Activated CD8-positive, alpha-beta T cell treated with anti-CD3 and anti-CD28 coated beads, Interleukin-2, amount 10 ng/mL, durations not matched to agents 7 days and 5 days (primary cell): ENCODE data around the gene FNIP1. TPM values are rescaled to one million over a fixed set of nuclear protein-coding genes. Genes with fewer than 3 reads are reported as not detected.
A peak's percentile ranks its signal among the peaks of the same experiment; 100 is the strongest.
"Not testable (repeated sequence)": the region's sequence is repeated elsewhere in the genome, so short reads cannot be mapped to it uniquely, and the experiment has no call there.

Experiments used
- ATAC-seq: fragments of 150-1000 bp; cut with Tn5 transposase; one replicate; pipeline ENCODE4 v1.10.0; 2021; ENCODE audit warnings: moderate library complexity
- CTCF ChIA-PET: fragments of 350-600 bp; sonication (Branson Sonifier 250); formaldehyde crosslinking; loops from one replicate; lab custom pipeline; 2021; ENCODE audit warnings: antibody characterized with exemption; lab: Charles Lee
- POLR2A ChIA-PET: fragments of 350-600 bp; sonication (Branson Sonifier 250); formaldehyde crosslinking; loops from one replicate; lab custom pipeline; 2021; ENCODE audit warnings: antibody characterized with exemption; lab: Charles Lee
- DNase-seq: peaks from one replicate; pipeline ENCODE4 v3.0.0-alpha.2; 2020
- H3K27ac Mint-ChIP-seq: one replicate; pipeline ENCODE4 v1.8.0; 2021; ENCODE audit warnings: mild to moderate bottlenecking, mixed read lengths
- H3K27me3 Mint-ChIP-seq: one replicate; pipeline ENCODE4 v1.8.0; 2021; ENCODE audit warnings: low read depth, mixed read lengths
- H3K36me3 Mint-ChIP-seq: one replicate; pipeline ENCODE4 v1.8.0; 2021; ENCODE audit warnings: low read depth, mixed read lengths
- H3K4me1 Mint-ChIP-seq: one replicate; pipeline ENCODE4 v1.8.0; 2021; ENCODE audit warnings: low read depth, mixed read lengths
- H3K4me3 Mint-ChIP-seq: one replicate; pipeline ENCODE4 v1.8.0; 2021; ENCODE audit warnings: mild to moderate bottlenecking, mixed read lengths
- H3K9me3 Mint-ChIP-seq: one replicate; pipeline ENCODE4 v1.8.0; 2022; ENCODE audit warnings: mixed read lengths; ENCODE audit not compliant: insufficient read depth
- total RNA-seq, 2 experiments: library from RNA; stranded (reverse); gene quantifications; one replicate each; pipeline ENCODE4 v1.2.3, GENCODE V29; 2021

Gene FNIP1
- total RNA-seq, 2 experiments from 2014 or later: 25.5 to 26.7 TPM

GRCh38 chr5:131634666-131634995, 162.2 kb downstream of the FNIP1 start:
- Mint-ChIP-seq H3K27me3 (no peaks in the 10 kb centered on the region), H3K4me1 (peaks cover 28% of the 10 kb centered on the region), H3K36me3 (peaks cover 11% of the 10 kb centered on the region), H3K27ac (peak overlapping the region; percentile 98), H3K4me3 (peak overlapping the region; percentile 87), H3K9me3 (no peaks in the 10 kb centered on the region)
- CTCF ChIA-PET: interaction anchor here (1.5 to 6.7 kb wide), 2 partner anchors 46 to 373 kb away, joined by 4 to 46 read pairs; no protein-coding TSS in a partner anchor
- peak; percentile 79 for DNase-seq
- POLR2A ChIA-PET: no interaction called here
- peak; percentile 43 for ATAC-seq

GRCh38 chr5:131634238-131634637, 162.6 kb downstream of the FNIP1 start:
- peak overlapping the region; percentile 98 for H3K27ac Mint-ChIP-seq
- H3K4me3 Mint-ChIP-seq: peak overlapping the region; percentile 87
- DNase-seq (no peak), ATAC-seq (no peak)
- CTCF ChIA-PET: interaction anchor here (1.5 to 6.7 kb wide), 2 partner anchors 46 to 373 kb away, joined by 4 to 46 read pairs; no protein-coding TSS in a partner anchor
- H3K27me3 Mint-ChIP-seq: no peaks in the 10 kb centered on the region
- POLR2A ChIA-PET: no interaction called here
- peaks cover 28% of the 10 kb centered on the region for H3K4me1 Mint-ChIP-seq
- peaks cover 11% of the 10 kb centered on the region for H3K36me3 Mint-ChIP-seq
- no peaks in the 10 kb centered on the region for H3K9me3 Mint-ChIP-seq

- ChIA-PET POLR2A (no interaction called here), CTCF (interaction anchor here (1.5 to 6.7 kb wide), 2 partner anchors 45 to 374 kb away, joined by 4 to 46 read pairs; no protein-coding TSS in a partner anchor)
- ATAC-seq (no peak), DNase-seq (no peak)
- Mint-ChIP-seq H3K36me3 (peaks cover 15% of the 10 kb centered on the region), H3K4me1 (peaks cover 30% of the 10 kb centered on the region), H3K4me3 (peak overlapping the region; percentile 87), H3K27ac (peak overlapping the region; percentile 98), H3K27me3 (no peaks in the 10 kb centered on the region), H3K9me3 (no peaks in the 10 kb centered on the region)
These were observed 163.0 kb downstream of the FNIP1 start for GRCh38 chr5:131633830-131634229.

- peaks cover 36% of the 10 kb centered on the region for H3K4me1 Mint-ChIP-seq
- H3K4me3 Mint-ChIP-seq: no peak overlapping the region
- ChIA-PET POLR2A (no interaction called here), CTCF (interaction anchor here (6.7 kb wide), 1 partner anchor 42 kb away, joined by 46 read pairs; no protein-coding TSS in a partner anchor)
- no peak overlapping the region for H3K27ac Mint-ChIP-seq
- no peaks in the 10 kb centered on the region for H3K27me3 Mint-ChIP-seq
- ATAC-seq (no peak), DNase-seq (no peak)
- H3K36me3 Mint-ChIP-seq: peaks cover 28% of the 10 kb centered on the region
- no peaks in the 10 kb centered on the region for H3K9me3 Mint-ChIP-seq
These were observed 165.9 kb downstream of the FNIP1 start for GRCh38 chr5:131630963-131631350.

GRCh38 chr5:131630208-131630962, 166.4 kb downstream of the FNIP1 start:
- POLR2A ChIA-PET: interaction anchor here (0.6 kb wide), 1 partner anchor 1086 kb away, joined by 3 read pairs; no protein-coding TSS in a partner anchor
- ATAC-seq (no peak), DNase-seq (no peak)
- CTCF ChIA-PET: interaction anchor here (0.9 to 6.7 kb wide), 2 partner anchors 12 to 42 kb away, joined by 4 to 46 read pairs; no protein-coding TSS in a partner anchor
- no peak overlapping the region for H3K27ac Mint-ChIP-seq
- no peak overlapping the region for H3K4me3 Mint-ChIP-seq
- no peaks in the 10 kb centered on the region for H3K27me3 Mint-ChIP-seq
- H3K4me1 Mint-ChIP-seq: peaks cover 37% of the 10 kb centered on the region
- H3K36me3 Mint-ChIP-seq: peaks cover 31% of the 10 kb centered on the region
- H3K9me3 Mint-ChIP-seq: no peaks in the 10 kb centered on the region

GRCh38 chr5:131628990-131629389, 167.8 kb downstream of the FNIP1 start:
- peaks cover 32% of the 10 kb centered on the region for H3K36me3 Mint-ChIP-seq
- no peak overlapping the region for H3K27ac Mint-ChIP-seq
- no peaks in the 10 kb centered on the region for H3K27me3 Mint-ChIP-seq
- DNase-seq (no peak), ATAC-seq (no peak)
- ChIA-PET POLR2A (no interaction called here), CTCF (interaction anchor here (1.0 to 6.7 kb wide), 4 partner anchors 11 to 434 kb away, joined by 4 to 46 read pairs (median 5); no protein-coding TSS in a partner anchor)
- peaks cover 35% of the 10 kb centered on the region for H3K4me1 Mint-ChIP-seq
- no peaks in the 10 kb centered on the region for H3K9me3 Mint-ChIP-seq
- H3K4me3 Mint-ChIP-seq: no peak overlapping the region

- peaks cover 38% of the 10 kb centered on the region for H3K36me3 Mint-ChIP-seq
- no peak overlapping the region for H3K27ac Mint-ChIP-seq
- ATAC-seq (no peak), DNase-seq (no peak)
- CTCF ChIA-PET: interaction anchor here (1.3 to 1.5 kb wide), 2 partner anchors 22 to 381 kb away, joined by 4 to 6 read pairs; no protein-coding TSS in a partner anchor
- H3K27me3 Mint-ChIP-seq: no peaks in the 10 kb centered on the region
- H3K9me3 Mint-ChIP-seq: no peaks in the 10 kb centered on the region
- H3K4me3 Mint-ChIP-seq: no peak overlapping the region
- peaks cover 33% of the 10 kb centered on the region for H3K4me1 Mint-ChIP-seq
- POLR2A ChIA-PET: interaction anchor here (1.6 kb wide), 1 partner anchor 8 kb away, joined by 3 read pairs; no protein-coding TSS in a partner anchor
These were observed 169.5 kb downstream of the FNIP1 start for GRCh38 chr5:131627207-131627865.

GRCh38 chr5:131622633-131623032, 174.2 kb downstream of the FNIP1 start:
- Mint-ChIP-seq H3K9me3 (no peaks in the 10 kb centered on the region), H3K27me3 (no peaks in the 10 kb centered on the region), H3K27ac (no peak overlapping the region), H3K36me3 (peaks cover 36% of the 10 kb centered on the region), H3K4me3 (no peak overlapping the region), H3K4me1 (peaks cover 24% of the 10 kb centered on the region)
- DNase-seq (no peak), ATAC-seq (no peak)
- CTCF ChIA-PET: interaction anchor here (0.7 kb wide), 1 partner anchor 9 kb away, joined by 4 read pairs; no protein-coding TSS in a partner anchor
- POLR2A ChIA-PET: no interaction called here

GRCh38 chr5:131621164-131621563, 175.7 kb downstream of the FNIP1 start:
- H3K9me3 Mint-ChIP-seq, H3K4me3 Mint-ChIP-seq, ATAC-seq, H3K27me3 Mint-ChIP-seq, CTCF ChIA-PET, POLR2A ChIA-PET, DNase-seq, H3K27ac Mint-ChIP-seq: not testable (repeated sequence)
- H3K36me3 Mint-ChIP-seq: peaks cover 41% of the 10 kb centered on the region
- H3K4me1 Mint-ChIP-seq: peaks cover 29% of the 10 kb centered on the region

GRCh38 chr5:131619102-131619501, 177.7 kb downstream of the FNIP1 start:
- Mint-ChIP-seq H3K9me3 (peaks cover 4% of the 10 kb centered on the region), H3K27me3 (no peaks in the 10 kb centered on the region), H3K4me1 (peaks cover 33% of the 10 kb centered on the region), H3K4me3 (no peak overlapping the region), H3K27ac (no peak overlapping the region), H3K36me3 (peaks cover 47% of the 10 kb centered on the region)
- ChIA-PET POLR2A (no interaction called here), CTCF (no interaction called here)
- ATAC-seq: no peak
- no peak for DNase-seq

GRCh38 chr5:131617140-131617822, 179.5 kb downstream of the FNIP1 start:
- Mint-ChIP-seq H3K4me3 (no peak overlapping the region), H3K4me1 (peaks cover 34% of the 10 kb centered on the region), H3K9me3 (peaks cover 8% of the 10 kb centered on the region), H3K36me3 (peaks cover 40% of the 10 kb centered on the region), H3K27ac (no peak overlapping the region), H3K27me3 (no peaks in the 10 kb centered on the region)
- ChIA-PET CTCF (interaction anchor here (0.7 to 1.0 kb wide), 2 partner anchors 28 to 177 kb away, joined by 4 to 5 read pairs; no protein-coding TSS in a partner anchor), POLR2A (no interaction called here)
- ATAC-seq (no peak), DNase-seq (no peak)
